GM18868 (cell line): Measurements from ENCODE around the gene OR52B2.
"Not testable (repeated sequence)": the region's sequence is repeated elsewhere in the genome, so short reads cannot be mapped to it uniquely, and the experiment has no call there.

Experiments used
- ATAC-seq: cut with Tn5 transposase; IDR thresholded peaks from one replicate; pipeline ENCODE4 v1.9.1; 2021; ENCODE audit warnings: mild to moderate bottlenecking, moderate library complexity; ENCODE audit not compliant: unreplicated experiment

OR52B2 gene

DNA sequence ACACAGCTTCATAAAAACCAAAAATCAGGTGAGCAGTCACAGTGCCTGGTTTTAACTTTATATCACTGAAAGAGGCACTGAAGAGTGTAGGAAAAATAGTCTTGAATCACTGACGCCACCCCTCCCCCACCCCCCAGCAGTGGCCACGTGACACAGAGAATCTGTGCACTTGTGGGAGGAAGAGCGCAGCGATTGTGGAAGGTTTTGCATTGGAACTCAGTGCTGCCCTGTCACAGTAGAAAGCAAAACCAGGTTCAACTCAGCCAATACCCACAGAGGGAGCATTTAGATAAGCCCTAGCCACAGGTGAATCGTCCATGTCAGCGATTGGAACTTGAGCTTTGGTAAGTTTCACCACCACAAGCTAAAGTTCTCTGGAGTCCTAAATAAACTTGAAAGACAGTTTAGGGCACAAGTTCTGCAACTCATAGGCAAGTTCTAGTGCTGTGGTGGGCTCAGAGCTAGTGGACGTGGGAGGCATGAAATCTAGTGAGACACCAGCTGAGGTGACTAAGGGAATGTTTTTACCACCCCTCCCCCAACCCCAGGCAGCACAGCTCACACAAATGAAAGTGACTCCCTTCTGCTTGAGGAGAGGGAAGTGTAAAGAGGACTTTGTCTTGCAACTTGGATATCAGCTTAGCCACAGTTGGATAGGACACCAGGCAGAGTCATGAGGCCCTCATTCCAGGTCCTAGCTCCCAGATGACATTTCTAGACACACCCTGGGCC lies 13.3 kb downstream of the OR52B2 start:
- ATAC-seq: no peak

DNA sequence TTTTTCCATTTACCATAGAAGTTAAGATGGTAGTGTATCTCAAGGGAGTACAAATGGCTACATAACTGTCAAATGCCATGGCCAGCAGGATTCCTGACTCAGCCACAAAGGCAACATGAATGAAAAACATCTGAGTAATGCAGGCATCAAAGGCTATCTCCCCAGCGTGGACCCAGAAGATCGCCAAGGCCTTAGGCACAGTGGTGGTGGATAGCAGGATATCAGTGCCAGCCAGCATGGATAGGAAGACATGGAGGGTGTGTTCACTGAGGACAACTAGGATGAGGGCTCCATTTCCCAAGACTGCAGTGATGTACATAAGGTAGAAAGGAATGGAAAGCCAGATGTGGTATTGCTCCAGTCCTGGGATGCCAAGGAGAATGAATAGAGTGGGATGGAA lies 18.0 kb downstream of the OR52B2 start:
- ATAC-seq: no peak

DNA sequence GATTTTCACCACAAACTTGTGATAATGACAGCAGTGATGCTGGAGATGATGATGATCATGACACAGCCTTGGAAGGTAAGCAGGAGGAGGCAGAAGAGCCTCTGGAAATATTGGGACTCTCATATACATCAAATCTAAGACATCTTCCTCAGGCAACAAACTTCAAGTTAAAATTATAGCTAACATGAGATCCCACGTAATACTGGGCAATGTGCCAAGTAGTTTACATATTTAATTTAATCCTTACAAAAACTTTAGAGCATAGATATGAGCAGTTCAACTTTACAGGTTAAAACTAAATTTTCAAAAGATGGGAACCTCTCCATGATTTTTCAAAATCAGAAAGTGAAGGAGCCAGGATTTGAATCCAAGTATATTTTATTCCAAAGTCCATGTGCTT lies 19.0 kb downstream of the OR52B2 start:
- no peak for ATAC-seq

DNA sequence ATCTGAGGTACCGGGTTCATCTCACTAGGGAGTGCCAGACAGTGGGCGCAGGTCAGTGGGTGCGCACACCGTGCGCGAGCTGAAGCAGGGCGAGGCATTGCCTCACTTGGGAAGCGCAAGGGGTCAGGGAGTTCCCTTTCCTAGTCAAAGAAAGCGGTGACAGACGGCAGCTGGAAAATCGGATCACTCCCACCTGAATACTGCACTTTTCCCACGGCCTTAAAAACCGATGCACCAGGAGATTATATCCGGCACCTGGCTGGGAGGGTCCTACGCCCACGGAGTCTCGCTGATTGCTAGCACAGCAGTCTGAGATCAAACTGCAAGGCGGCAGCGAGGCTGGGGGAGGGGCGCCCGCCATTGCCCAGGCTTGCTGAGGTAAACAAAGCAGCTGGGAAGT lies 26.4 kb downstream of the OR52B2 start:
- not testable (repeated sequence) for ATAC-seq

DNA sequence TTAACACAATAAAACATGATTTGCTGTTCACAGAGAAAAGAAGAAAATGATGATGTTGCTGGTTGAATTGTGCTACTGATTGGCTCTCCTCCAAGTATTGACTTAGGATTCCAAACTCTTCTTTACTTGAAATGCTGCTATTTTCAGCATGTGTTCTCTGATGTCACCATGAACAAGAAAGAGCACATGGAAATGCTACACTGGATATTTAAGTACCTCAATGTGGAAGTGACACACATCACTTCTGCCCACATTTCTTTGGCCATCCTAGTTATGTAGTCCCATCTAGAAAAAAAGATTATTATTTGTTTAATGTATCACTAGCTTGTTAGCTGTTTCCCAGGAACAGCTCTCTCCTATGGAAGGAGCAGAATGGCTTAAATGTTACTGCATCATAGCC lies 27.2 kb downstream of the OR52B2 start:
- ATAC-seq: no peak

DNA sequence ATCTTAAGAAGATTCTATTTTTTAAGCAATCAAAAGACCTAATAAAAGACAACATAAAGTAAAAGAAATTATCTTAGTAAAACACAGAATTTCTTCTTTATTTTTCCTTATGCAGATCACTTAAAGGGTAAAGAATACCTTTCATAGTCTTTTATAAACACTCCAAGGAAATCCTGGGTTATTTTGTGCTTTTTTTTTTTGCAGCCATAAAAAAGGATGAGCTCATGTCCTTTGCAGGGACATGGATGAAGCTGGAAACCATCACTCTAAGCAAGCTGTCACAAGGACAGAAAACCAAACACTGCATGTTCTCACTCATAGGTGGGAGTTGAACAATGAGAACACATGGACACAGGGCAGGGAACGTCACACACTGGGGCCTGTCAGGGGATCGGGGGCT lies 34.2 kb downstream of the OR52B2 start:
- not testable (repeated sequence) for ATAC-seq

DNA sequence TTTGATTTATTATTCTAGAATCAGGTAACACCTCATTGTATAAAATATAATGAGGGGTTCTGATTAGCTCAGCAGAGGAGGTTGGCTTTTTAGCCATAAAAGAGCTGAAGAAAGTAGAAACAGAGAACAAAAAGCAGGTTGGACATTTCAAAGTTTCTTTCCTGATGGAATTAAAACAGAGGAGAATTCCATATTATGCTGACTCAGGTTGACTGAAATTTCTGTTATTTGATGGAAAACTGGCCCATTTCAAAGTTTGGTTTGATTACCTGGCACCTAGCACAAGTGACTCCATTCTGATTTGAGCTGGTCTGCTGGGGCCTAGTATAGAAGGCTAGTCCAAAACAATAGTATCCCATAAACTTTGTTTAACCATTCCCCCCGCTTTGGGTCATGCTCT lies 37.7 kb downstream of the OR52B2 start:
- ATAC-seq: no peak

DNA sequence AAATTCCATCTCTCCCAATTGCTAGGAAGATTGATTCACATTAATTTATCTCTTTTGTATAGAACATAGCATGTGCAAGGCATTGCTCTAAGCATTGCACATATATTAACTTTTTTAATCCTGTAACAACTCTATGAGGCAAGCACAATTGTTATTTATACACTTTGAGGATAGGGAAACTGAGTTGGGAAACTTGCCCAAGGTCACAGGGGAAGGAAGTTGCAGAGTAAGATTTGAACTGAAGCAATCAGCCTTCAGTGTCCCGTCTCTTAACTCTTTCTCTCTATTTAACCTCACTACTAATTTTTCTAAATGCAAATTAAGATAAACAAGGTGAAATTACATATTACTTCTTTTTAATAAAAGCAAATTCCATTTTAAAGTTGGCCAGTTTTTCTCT lies 40.5 kb downstream of the OR52B2 start:
- ATAC-seq: no peak

DNA sequence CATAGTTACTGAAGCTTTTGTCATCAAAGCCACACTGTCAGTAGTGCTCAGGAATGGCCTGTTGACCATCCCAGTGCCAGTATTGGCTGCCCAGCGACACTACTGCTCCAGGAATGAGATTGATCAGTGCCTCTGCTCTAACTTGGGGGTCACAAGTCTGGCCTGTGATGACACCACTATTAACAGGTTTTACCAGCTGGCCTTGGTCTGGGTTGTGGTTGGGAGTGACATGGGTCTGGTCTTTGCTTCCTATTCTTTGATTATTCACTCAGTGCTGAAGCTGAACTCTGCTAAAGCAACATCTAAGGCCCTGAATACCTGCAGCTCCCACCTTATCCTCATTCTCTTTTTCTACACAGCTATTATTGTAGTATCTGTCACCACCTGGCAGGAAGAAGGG lies 41.1 kb downstream of the OR52B2 start:
- no peak for ATAC-seq

DNA sequence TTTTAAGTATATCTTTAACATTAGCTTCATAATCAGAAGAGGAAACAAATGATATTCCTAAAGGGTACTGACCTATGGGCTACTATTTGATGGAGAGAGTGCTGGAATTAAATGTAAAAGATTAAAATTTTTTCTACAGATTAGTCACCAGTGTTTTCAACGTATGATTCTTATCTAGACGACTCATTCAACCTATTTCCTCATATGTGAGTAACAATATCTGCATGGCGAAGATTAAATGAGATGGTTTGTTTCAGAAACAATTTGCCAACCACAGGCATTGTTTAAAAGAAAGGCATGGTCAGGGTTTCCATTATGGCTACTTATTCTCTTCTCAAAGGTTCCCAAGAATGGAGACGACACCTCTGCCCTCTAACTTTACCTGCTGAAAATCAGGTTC lies 42.2 kb downstream of the OR52B2 start:
- no peak for ATAC-seq

DNA sequence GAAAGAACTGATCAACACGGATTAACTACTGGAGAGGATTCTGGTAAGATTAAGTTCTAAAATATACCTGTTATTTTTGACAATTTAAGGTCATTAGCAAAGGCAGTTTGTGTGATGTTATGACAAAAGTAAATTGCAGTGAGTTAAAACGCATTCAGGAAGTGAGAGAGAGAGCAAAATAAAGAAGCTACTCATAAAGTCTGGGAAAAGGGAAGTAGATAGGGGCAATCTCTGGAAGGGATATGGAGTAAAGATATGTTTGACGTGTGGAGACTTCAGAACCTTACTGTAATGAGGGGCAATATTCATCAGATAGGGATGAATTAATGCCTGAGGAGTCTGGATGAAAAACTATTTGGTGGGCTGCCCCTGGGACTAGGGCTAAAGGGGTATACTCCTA lies 45.9 kb downstream of the OR52B2 start:
- no peak for ATAC-seq
